Activated CD4-positive, CD25-positive, alpha-beta regulatory T cell treated with anti-CD3 and anti-CD28 coated beads, Interleukin-2, amount 50 U/mL, for 16 hours (primary cell): ENCODE data around the gene RNF208.
A peak's percentile ranks its signal among the peaks of the same experiment; 100 is the strongest.

Experiments used
- DNase-seq: peaks from one replicate; pipeline ENCODE4 v3.0.0-alpha.2; 2020; ENCODE audit warnings: low read depth, low spot score

The RNF208 gene

DNA sequence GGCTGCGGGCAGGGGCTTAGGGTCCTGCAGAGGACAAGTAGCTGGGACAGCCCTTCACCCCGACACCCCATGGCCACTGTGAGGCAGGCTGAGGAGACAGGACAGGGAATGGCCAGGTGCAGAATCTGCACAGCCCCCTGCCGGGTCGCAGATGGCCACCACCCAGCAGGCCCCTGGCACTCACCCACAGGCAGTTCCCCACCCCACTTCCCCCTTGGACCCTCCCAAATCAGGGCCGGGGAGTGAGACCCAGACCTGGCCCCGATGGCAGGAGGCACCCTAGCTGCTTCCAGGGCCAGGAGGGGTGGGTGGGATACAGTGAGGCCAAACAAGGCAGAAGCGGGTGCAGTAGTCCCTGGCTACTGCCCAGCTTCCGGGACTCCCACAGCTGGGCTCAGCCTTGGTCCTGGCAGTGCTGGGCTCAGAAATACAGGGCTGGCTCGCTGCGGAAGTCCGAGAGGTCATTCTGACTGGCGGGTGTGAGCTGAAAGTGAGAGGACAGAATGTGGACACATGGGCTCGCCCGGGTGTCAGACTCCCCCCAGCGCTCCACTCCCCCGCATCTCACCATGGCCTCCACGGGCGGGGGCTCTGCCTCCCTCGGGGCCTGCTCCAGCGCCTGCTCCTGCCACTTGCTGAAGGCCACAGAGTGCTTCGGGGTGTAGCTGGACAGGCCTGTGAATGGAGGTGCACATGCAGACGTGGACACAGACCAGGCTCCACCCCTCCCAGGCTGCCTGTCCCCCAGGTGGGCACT lies 30.2 kb downstream of the RNF208 start:
- no peak for DNase-seq

DNA sequence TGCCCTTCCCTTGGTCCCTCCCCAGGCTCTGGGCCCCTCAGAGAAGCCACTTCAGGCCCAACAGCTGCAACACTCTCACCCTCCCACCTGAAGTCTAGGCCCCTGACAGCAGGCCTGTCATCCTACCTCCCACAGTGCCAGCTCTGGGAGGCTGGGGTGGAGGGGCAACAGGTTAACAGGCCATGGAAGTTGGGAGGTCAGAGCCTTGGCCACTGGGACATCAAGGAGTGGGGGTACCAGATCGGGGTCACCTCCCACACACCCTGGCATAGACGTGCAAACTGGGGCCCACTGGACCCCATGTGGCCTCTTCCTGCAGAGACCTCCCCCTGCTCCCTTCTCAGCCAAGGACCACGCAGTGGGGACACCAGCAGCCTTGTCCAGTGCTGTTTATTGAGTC lies 30.8 kb downstream of the RNF208 start:
- no peak for DNase-seq

DNA sequence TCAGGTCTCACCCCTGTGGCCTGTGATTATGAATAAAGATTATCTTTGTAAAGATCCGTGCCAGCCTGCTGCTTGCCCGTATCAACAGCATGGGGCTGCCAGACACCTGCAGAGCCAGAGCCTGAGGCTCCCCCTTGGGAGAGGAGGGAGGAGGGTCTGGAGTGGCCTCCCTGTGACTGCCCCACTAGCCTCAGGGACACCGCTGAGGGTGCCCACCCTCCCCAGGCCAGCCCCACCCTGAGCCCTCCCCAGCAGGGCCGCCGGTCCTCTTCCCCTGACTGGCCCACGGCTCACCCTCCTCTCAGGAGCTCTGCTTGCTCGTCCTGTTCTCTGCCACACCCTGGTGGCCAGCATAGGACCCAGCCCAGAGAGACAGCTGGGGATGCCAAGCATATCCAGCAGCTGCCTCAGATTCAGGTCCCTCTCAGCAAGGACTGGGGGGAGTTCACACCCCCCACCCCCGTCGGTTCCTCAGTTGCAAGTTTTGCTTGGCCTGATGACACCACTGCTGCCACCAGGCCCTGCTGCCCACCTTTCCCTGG lies 31.7 kb downstream of the RNF208 start:
- DNase-seq: no peak

DNA sequence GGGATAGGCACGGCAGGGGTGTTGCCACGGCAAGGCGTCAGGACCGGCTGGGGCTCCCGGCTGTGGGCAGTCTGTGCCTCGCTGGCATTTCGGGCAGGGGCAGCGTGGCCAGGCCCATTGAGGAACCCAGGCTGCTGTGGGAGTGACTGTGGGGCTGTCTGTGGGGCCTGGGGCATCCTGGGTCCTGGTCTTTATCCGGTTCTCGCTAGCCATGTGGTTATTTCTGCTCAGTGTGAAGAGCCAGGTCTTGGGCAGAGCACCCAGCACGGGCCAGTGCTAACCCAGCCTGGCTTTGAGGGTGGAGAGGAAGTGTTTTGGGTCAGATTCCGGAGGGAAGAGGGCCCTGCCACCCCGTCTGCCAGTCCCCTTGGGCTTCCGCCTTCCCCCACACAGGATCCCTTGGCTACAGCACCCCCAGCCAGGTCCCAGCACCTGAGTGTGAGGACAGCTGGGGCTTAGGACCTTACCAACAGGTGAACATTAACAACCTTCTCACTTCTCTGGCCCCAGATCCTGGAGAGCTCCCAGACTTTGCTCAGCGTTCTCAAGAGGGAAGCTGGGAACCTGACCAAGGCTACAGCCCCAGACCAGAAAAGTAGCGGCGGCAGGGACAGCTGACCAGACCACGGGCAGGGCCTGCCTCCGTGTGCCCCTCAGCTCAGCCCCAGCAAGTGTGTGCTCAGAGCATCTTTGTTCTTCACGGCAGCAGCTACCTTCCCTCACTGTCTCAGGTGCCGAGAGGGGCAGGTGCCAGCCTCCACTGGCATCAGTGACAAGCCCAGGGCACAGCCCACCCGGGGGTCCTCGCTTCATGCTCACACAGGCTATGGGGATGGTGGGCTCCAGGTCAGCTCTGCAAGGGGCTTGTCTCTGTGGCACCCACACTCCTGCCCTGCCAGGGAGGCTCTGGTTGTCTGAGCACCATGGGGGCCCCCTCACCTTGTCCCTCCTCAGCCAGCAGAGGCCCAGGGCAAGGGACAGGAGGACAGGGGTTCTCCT lies 32.4 kb downstream of the RNF208 start:
- no peak for DNase-seq

DNA sequence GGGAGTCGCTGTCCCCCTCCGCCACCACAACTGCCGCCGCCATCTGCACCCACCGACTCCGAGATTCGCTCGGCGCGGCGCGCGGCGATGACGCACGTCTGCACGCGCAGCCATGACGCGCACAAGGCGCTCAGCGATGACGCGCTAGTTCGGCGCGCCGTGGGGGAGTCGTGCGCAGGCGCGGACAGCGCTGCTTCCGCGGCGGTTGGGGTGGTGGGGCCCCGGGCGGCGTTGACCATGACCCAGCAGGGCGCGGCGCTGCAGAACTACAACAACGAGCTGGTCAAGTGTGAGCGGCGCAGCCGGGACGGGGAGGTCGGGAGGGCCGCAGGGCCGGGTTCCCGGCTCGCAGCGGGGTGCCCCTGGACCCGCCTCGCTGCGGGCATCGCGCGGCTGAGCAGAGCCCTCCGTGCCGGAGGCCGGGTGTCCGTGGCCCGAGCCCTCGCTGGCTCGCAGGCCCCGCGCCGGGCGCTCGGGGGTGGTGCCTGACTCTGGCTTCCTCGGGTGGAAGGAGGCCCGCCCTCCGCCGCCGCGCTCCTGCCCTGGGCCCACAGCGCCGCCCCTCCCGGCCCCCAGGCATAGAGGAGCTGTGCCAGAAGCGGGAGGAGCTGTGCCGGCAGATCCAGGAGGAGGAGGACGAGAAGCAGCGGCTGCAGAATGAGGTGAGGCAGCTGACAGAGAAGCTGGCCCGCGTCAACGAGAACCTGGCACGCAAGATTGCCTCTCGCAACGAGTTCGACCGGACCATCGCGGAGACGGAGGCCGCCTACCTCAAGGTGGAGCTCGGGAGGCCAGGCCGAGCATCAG lies 33.3 kb downstream of the RNF208 start, which contains the start of the genes ANAPC2 and SSNA1:
TSS of gene ANAPC2 (minus strand) at position 71 of the 807 bp plus-strand sequence. CDS start at position 43, 28 bp downstream.
TSS of gene SSNA1 (plus strand) at position 187 of the 807 bp plus-strand sequence. CDS start at position 238, 51 bp downstream.
- DNase-seq: peak; percentile 92

DNA sequence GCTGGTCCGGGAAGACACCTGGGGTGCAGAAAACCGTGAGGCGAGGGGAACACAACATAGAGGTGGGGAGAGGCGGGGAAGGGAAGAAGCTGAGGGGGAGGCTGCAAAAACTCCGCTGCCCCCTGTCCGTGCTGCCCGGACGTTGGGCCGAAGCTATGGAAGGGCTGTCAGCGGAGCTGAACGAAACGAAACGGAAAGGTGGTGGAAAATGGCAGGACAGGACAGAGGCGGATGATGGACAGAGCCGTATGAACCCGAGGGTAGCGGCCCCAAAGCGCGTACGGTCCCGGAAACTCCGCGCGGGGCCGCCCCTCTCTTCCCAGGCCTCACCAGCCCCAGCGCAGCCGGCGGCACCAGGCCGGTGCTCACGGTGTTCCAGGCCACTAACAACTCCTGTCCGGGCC lies 34.0 kb downstream of the RNF208 start:
- no peak for DNase-seq

DNA sequence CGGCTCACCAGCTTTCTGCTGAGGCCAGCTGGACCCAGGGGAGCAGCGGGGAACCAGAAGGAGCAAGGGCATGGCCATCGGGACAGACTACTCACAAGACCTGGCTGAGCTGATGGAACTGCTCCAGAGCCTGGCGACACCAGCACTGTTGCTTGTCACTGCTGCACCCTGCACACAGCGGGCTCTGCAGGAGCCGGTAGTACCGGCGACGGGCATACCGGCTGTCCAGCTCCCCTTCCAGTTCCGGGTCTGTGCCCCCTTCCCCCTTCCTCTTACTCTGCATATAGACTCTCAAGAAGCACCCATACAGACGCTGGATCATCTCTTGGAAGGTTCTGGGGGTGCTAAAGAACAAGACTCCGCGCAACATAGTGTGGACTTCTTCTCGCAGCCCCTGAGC lies 34.7 kb downstream of the RNF208 start:
- DNase-seq: no peak

DNA sequence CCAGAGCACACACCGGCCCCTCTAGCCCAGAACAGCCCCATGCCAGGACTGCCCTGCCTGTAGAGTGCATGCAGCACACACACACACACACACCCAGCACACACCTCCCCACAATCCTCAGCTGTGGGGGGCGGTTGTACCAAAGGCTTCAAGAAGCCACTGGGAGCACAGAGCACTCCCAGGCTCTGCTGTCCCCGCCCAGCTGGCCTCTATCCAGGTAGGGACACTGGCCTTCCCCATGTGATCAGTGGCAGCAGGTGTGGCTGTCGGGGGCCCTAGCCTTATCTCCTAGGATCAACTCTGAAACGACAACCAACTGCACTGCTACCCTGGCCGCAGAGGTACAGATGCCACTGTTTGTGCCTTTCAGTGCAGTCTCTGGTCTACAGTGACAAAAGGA lies 35.7 kb downstream of the RNF208 start:
- no peak for DNase-seq

DNA sequence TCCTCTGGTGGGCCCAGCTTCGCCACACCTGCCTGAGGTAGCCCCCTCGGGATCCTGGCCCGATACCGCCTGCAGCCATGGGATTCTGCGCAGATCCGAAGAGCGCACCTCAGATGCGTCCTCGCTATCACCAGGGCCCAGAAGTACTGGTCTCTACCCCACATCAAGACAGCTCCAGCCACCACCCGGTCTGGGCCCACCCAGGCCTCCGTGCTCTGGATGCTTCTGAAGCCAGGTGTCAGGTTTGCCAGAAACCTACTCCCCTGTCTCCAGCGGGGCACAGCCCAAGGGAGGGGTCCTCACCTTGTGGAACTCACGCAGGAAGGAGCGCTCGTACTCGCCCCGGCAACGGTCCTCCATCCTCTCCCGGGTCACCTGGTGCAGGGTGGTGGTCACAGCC lies 36.1 kb downstream of the RNF208 start:
- DNase-seq: no peak

DNA sequence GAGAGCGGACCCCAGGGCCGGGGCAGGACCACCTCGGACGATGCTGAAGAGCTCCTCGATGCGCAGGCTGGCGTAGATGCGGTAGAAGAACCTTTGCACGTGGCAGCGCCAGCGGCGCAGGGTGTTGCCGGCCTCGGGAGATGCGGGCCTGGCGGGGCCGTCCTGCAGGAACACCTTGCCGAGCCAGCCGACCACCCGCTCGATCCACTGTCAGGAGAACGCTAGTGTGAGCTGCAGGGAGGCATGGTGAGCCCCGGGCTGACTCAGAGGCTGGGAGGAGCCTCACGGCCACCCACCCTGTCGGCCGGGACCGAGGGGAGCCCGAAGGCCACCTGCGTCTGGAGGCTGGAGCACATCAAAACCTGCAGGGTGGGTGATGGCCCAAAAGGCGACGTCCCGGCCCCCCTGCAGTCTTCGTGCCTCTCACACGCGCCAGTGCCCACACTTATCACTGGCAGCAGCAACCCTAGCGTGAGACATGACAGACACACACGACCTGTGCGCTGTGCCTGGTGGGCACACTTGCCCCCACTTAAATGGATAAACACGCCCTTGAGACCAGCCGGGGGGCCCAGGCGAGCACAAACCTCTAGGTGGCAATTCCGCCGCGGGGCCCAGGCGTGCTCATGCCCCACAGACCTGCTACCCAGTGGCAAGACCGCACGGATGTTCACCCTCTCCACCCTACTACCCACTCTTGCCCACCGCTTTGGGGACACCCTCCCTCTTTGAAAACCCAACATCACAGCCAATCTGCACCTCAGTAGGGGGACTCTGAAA lies 37.0 kb downstream of the RNF208 start:
- no peak for DNase-seq

DNA sequence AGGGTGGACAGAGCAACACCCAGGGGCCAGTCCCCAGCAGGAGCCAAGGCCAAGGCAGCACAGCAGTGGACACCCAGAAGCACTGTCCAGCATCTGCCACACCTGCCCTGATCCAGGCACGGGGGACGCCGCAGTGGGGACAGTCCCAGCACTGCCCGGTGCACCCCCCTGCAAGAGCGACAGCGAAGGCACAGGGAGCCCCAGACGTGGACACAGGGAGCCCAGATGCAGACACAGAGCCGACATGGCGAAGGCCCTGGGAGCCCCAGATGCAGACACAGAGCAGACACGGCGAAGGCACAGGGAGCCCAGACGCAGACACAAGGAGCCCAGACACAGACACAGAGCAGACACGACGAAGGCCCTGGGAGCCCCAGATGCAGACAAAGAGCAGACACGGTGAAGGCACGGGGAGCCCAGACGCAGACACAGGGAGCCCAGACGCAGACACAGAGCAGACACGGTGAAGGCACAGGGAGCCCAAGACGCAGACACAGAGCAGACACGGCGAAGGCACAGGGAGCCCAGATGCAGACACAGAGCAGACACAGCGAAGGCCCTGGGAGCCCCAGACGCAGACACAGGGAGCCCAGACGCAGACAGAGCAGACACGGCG lies 38.0 kb downstream of the RNF208 start:
- no peak for DNase-seq

DNA sequence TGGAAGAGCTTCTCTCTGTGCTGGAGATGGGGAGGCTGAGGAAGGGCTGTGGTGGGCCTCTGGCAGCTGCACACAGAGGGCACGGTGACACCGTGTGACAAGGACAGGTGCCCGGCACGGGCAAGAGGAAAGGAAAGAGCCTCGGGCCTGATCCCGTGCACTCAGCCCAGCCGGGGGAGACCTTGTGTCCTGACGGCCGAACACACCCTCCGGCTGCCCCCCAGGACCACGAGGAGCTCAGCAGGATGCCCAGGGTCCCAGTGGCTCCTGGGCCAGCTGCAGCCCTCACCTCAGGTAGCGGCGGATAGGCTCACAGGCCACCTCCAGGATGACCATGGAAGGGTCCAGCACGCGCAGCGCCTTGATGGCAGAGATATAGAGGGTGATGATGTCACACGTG lies 39.2 kb downstream of the RNF208 start:
- DNase-seq: no peak

DNA sequence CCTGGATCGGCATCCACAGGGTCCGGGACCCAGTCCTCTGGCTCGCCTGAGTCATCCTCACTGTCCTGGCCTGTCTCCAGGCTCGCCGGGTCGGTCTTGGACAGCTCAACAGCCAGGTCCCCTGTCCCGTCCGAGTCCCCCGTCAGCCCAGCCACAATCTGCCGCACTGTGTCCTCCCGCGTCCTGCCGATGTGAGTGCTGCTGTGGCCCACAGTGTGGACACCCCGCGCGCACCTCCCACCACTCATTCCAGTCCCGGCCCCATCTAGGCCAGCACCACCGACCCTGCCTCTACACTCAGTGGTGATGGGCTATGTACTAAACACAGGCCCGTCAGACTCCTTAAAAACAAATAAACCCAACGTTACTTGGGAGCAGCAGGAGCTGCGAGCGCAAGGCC lies 40.4 kb downstream of the RNF208 start:
- no peak for DNase-seq

DNA sequence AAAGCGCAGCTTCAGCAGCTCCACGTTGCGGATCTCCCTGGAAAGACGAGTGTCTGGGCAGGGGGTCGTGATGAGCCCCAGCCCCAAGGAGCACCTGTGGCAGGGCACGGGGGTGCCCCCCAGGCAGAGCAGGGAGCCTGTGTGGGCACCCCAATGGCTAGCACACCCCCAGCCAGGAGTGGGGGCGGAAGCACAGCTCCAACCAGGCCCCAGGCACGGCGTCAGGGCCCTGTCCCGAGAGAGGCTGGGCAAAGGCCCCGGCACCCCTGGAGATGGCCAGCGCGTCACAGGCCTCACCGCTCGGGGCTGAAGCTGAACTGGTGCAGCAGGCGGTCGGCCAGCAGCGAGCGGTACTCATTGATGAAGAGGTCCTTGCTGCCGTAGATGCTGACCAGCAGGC lies 41.5 kb downstream of the RNF208 start:
- DNase-seq: no peak

DNA sequence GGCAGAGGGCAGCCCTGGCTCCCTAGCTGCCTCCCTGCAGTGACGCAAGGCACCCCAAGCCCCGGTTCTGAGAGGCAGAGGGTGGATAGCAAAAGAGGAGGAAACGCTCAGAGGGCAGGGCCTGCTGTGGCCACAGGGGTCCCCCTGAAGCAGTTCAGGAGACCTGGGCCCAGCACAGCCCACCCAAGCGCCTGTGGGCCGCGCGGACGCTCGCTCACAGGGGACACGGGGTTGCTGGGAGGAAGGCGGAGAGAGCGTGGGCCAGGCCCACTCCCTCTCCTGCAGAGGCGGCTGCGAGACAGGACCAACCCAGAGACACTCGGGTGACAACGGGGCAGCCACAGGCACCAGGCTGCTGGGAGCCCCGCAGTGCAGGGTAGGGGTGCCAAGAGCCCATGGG lies 42.3 kb downstream of the RNF208 start:
- no peak for DNase-seq

DNA sequence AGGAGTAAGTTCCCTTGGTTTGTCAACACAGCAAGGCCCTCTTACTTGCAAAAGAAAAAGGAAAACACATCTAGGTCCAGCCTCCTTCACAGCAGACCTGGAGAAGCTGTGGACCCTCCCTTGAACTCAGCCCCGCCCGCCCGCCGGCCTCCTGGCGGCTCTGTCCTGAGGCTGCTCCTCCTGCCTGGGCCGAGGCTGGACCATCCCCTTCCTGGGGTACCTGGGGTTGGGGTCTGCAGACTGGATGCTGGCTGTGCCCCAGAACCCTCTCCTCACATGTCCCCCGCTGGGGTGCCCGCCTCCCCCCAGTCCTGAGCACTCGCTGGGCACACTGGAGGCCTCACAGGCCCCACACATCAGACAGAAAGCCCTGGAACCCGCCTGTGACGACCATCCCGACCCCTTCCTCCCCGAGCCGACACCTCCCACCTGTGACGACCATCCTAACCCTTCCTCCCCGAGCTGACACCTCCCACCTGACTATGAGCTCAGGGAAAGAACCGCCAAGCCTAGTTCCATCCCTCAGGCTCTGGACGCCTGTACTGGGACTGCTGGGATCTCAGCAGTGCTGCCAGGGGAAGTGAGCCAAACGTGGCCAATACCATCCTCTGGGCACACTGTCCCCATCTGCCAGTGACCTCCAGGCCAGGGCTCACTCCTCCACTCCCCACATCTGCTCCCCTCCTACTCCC lies 43.0 kb downstream of the RNF208 start:
- DNase-seq: no peak

DNA sequence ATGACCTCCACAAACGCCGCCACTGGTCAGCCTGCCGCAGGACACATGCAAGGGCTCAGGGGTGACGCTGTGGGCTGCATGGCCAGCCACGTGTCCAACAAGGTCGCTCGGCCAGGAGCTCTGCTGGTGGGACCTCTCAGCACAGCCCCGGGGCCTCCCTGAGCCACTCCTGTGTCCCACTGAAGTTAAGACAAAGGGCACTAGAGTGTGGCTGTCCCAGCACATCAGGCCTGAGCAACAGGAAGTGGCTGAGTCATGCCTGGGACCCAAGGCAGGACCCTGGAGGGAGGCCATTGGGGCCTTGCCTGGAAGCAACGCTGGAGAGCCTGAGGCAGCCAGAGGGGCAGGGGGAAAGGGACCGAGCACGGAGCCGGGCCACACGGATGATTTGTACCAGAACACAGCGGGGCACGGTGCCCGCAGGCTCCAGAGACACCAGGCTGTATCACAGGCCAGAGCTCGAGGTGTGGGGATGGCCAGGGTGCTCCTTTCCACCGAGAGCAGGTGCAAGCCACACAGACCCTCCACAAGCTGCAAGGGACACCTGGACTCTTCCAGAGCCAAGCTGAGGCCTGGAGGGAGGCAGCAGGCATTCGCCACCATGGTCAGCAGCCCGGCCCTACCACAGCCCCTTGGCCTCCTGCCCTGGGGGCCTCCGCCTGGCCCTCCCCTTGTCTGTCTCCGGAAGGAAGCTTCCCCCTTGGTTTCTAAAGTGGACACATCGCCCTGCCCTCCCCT lies 43.7 kb downstream of the RNF208 start:
- DNase-seq: no peak

DNA sequence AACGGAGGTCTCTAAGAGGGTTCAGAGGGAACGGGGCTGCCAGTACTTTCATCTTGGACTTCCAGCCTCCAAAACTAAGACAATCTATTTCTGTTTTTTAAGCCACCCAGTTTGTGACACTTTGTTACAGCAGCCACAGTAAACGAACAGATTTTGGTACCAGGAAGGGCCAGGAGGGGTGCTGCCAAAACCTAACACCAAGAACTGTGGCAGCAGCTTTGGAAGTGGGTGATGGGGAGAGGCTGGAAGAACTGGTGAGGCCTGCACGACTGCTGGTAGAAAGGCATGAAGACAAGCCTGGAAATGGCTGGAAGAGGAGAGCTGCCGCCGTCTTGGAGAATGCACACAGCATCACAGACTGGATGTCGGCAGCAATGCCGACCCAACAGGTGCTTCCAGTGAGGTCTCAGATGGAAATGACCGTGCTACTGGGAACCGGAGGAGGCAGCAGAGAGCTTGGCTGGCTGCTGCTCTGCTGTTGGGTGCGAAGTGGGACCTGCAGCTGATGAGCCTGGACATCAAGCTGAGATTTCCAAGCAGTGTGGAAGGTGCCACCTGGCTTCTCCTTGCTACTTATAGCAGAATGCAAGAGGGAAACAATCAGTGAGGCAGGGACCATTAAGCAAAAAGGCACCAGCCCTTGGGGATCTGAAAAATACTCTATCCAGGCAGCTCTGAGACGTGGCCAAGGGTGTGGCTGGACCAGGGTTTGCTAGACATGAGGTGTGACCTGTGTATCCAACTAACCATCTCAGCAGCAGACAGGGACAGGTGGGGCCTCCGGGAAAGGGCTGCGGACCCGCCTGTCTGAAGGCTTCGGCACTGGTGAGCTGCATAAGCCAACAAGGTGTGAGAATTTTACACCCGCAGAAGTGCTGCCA lies 45.5 kb downstream of the RNF208 start:
- no peak for DNase-seq
